Breast epithelium (tissue), 4 donors: ENCODE measurements around the gene MIER1. TPM values are rescaled to one million over a fixed set of nuclear protein-coding genes. Genes with fewer than 3 reads are reported as not detected.

ENCODE experiments used
- DNase-seq, 2 donors: peaks; one replicate each; pipeline ENCODE4 v3.0.0-alpha.2; 2019; ENCODE audit warnings: low spot score in 2 of 2
- H3K27ac ChIP-seq, 2 donors: fragments of 200-600 bp; sonication (generic) in 1 of 2; one replicate each; pipeline ENCODE4 v1.5.1; 2016 to 2019; ENCODE audit warnings: mild to moderate bottlenecking in 1 of 2
- H3K27me3 ChIP-seq, 2 donors: fragments of 200-600 bp; sonication (generic) in 1 of 2; one replicate each; pipeline versions ENCODE4 v1.5.1 to v1.6.0; 2017 to 2019; ENCODE audit warnings: control low read depth in 1 of 2, mild to moderate bottlenecking in 1 of 2
- H3K36me3 ChIP-seq: fragments of 200-600 bp; one replicate; pipeline ENCODE4 v1.5.1; 2019
- H3K4me1 ChIP-seq, 2 donors: fragments of 200-600 bp; sonication (generic); one replicate each; pipeline ENCODE4 v1.5.1; 2016 to 2019; ENCODE audit warnings: control low read depth in 1 of 2
- H3K4me3 ChIP-seq, 3 donors: fragments of 200-600 bp; sonication (generic); 1 replicate in 2 of 3; 2 replicates in 1 of 3; pipeline ENCODE4 v1.5.1; 2016 to 2019; ENCODE audit warnings: mild to moderate bottlenecking in 3 of 3, moderate library complexity in 2 of 3
- H3K9me3 ChIP-seq, 2 donors: fragments of 200-600 bp; sonication (generic) in 1 of 2; one replicate each; pipeline ENCODE4 v1.5.1; 2016 to 2019; ENCODE audit warnings: control low read depth in 1 of 2
- CTCF ChIP-seq, 3 donors: fragments of 450-650 bp; IDR thresholded peaks; one replicate each; pipeline ENCODE4 v1.5.1; 2016 to 2017; ENCODE audit warnings: antibody characterized with exemption in 3 of 3, mild to moderate bottlenecking in 3 of 3, moderate library complexity in 3 of 3
- POLR2A ChIP-seq: fragments of 450-650 bp; IDR thresholded peaks from one replicate; pipeline ENCODE4 v1.6.1; 2016; ENCODE audit warnings: antibody characterized with exemption, mild to moderate bottlenecking, moderate library complexity
- POLR2AphosphoS5 ChIP-seq, 3 donors: sonication (generic); formaldehyde crosslinking; IDR thresholded peaks; one replicate each; pipeline ENCODE4 v1.6.1; 2017; ENCODE audit warnings: antibody characterized with exemption in 3 of 3
- intact Hi-C: fragments of 100-400 bp; cut with DNase I; formaldehyde crosslinking; loops from one replicate; pipeline ENCODE4 v1.15.1; 2023; ENCODE audit warnings: low total_unique reads
- total RNA-seq, 3 donors: library from RNA; depleted of rRNA; stranded (reverse); fragments of >200 nt; gene quantifications; one replicate each; pipeline ENCODE4 v1.1.0, GENCODE V29; 2016

Gene MIER1
- total RNA-seq, 3 donors from 2014 or later: 42.4 to 51.1 (median 43.9) TPM

GRCh38 chr1:66933887-66934700 lies 9.3 kb downstream of the MIER1 start:
- DNase-seq: no peak
- no peaks in the 10 kb centered on the region for H3K36me3 ChIP-seq
- no peak for TF ChIP-seq POLR2AphosphoS5 (IDR thresholded peaks at IDR 0.05)
- no peaks in the 10 kb centered on the region for H3K27me3 ChIP-seq
- H3K9me3 ChIP-seq: no peaks in the 10 kb centered on the region
- peaks cover 0 to 11% of the 10 kb centered on the region in 2 donors for H3K4me1 ChIP-seq
- intact Hi-C loops: no loop called here
- H3K27ac ChIP-seq: peak overlapping the region in 1 of 2 donors; percentile 58
- peak overlapping the region; percentile 4 to 30 (median 9) for H3K4me3 ChIP-seq

GRCh38 chr1:66937529-66938234 lies 12.9 kb downstream of the MIER1 start:
- TF ChIP-seq POLR2A (no peak), CTCF (IDR thresholded peaks at IDR 0.05) (no peak), POLR2AphosphoS5 (IDR thresholded peaks at IDR 0.05) (no peak)
- intact Hi-C loops: no loop called here
- H3K4me1 ChIP-seq: peaks cover 0 to 5% of the 10 kb centered on the region in 2 donors

GRCh38 chr1:66938613-66939012 lies 13.8 kb downstream of the MIER1 start:
- intact Hi-C loops: no loop called here
- Histone ChIP-seq H3K36me3 (no peaks in the 10 kb centered on the region), H3K27ac (no peak overlapping the region), H3K27me3 (no peaks in the 10 kb centered on the region), H3K4me3 (no peak overlapping the region), H3K4me1 (peaks cover 0 to 4% of the 10 kb centered on the region in 2 donors), H3K9me3 (no peaks in the 10 kb centered on the region)
- no peak for DNase-seq
- no peak for TF ChIP-seq CTCF (IDR thresholded peaks at IDR 0.05)
- no peak for TF ChIP-seq POLR2A
- no peak for TF ChIP-seq POLR2AphosphoS5 (IDR thresholded peaks at IDR 0.05)

More at GRCh38 chr1:66937529-66938234, 12.9 kb downstream of the MIER1 start:
- H3K36me3 ChIP-seq: no peaks in the 10 kb centered on the region
- H3K27me3 ChIP-seq: no peaks in the 10 kb centered on the region
- no peak for DNase-seq
- no peak overlapping the region for H3K27ac ChIP-seq
- no peak overlapping the region for H3K4me3 ChIP-seq
- no peaks in the 10 kb centered on the region for H3K9me3 ChIP-seq

GRCh38 chr1:66940981-66941380 lies 16.2 kb downstream of the MIER1 start:
- Histone ChIP-seq H3K4me3 (no peak overlapping the region), H3K4me1 (peaks cover 0 to 7% of the 10 kb centered on the region in 2 donors), H3K9me3 (no peaks in the 10 kb centered on the region), H3K27me3 (no peaks in the 10 kb centered on the region), H3K27ac (no peak overlapping the region), H3K36me3 (no peaks in the 10 kb centered on the region)
- intact Hi-C loops: no loop called here
- no peak for DNase-seq
- TF ChIP-seq POLR2A: no peak
- TF ChIP-seq CTCF (IDR thresholded peaks at IDR 0.05): no peak
- no peak for TF ChIP-seq POLR2AphosphoS5 (IDR thresholded peaks at IDR 0.05)

GRCh38 chr1:66943361-66943969 lies 18.7 kb downstream of the MIER1 start:
- DNase-seq: no peak
- Histone ChIP-seq H3K9me3 (no peaks in the 10 kb centered on the region), H3K4me1 (peaks cover 0 to 7% of the 10 kb centered on the region in 2 donors), H3K36me3 (peaks cover 6% of the 10 kb centered on the region), H3K4me3 (no peak overlapping the region), H3K27ac (peak overlapping the region in 1 of 2 donors; percentile 5), H3K27me3 (no peaks in the 10 kb centered on the region)
- intact Hi-C loops: no loop called here
- no peak for TF ChIP-seq CTCF (IDR thresholded peaks at IDR 0.05)
- TF ChIP-seq POLR2A: no peak
- no peak for TF ChIP-seq POLR2AphosphoS5 (IDR thresholded peaks at IDR 0.05)
